Mucosa of descending colon (tissue), 3 donors: ENCODE data around the gene BMP2K. TPM values are rescaled to one million over a fixed set of nuclear protein-coding genes. Genes with fewer than 3 reads are reported as not detected.

Experiments
- ATAC-seq: fragments of 200-7000 bp; cut with Tn5 transposase; one replicate; pipeline ENCODE4 v1.9.1; 2020; ENCODE audit warnings: mild to moderate bottlenecking, moderate library complexity
- DNase-seq, 3 donors: peaks; one replicate each; pipeline ENCODE4 v3.0.0-alpha.2; 2020
- H3K36me3 ChIP-seq: fragments of 200-600 bp; one replicate; pipeline ENCODE4 v1.8.0; 2021; ENCODE audit warnings: low read depth, mild to moderate bottlenecking
- H3K4me1 ChIP-seq: fragments of 200-600 bp; one replicate; pipeline ENCODE4 v1.8.0; 2021; ENCODE audit warnings: low read depth, mild to moderate bottlenecking
- H3K4me3 ChIP-seq: fragments of 200-600 bp; one replicate; pipeline ENCODE4 v1.8.0; 2021; ENCODE audit warnings: mild to moderate bottlenecking
- H3K9me3 ChIP-seq: fragments of 200-600 bp; one replicate; pipeline ENCODE4 v1.8.0; 2021; ENCODE audit warnings: mild to moderate bottlenecking
- intact Hi-C, 2 donors: fragments of 100-400 bp; cut with DNase I in 1 of 2; cut with micrococcal nuclease in 1 of 2; formaldehyde crosslinking; loops; one replicate each; pipeline versions ENCODE4 v1.11.0 to v1.11.1; 2022; cut with DNase I, micrococcal nuclease
- total RNA-seq, 3 donors: library from RNA; stranded (reverse); fragmentation: NEBNext Ultra II Directional in 2 of 3; extraction: Animal tissue kit (Norgen Biotek cat#: 25700) in 2 of 3; gene quantifications; one replicate each; pipeline versions ENCODE4 v1.2.1 to v1.2.4, GENCODE V29; 2021 to 2023
- TF ChIP-seq, protein P1 (sequence below): fragments of 200-600 bp; IDR thresholded peaks from one replicate; pipeline ENCODE4 v1.8.0; 2022; ENCODE audit warnings: antibody characterized with exemption, mild to moderate bottlenecking
- donor health status: DM: no; HTN: no; CAD: no; lungs with moderate emphysema.
- donor health status: DM: no; HTN: no; CAD: no.
- donor health status: DM: no; HTN: yes; CAD: no.

Gene BMP2K
- total RNA-seq, 3 donors from 2014 or later = 42.5 to 77.1 (median 67.5) TPM

DNA sequence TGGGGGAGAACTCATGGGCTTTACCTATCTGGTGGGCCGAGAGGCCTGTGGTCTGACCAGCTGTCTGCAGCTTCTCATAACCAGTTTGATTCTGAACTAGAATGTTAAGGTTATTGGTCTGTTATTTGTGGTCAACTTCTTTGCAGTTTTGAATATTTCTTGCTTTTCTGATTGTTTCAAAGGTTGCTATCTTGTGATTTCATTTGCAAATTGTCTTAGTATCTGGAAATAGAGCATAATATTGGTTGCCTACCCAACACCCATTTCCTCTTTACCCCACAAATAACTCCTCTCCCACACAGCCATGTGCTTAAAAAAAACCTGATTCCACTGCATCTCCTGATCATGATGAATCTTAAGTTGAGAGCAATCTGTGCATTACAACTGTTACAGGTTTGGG lies 39.1 kb upstream of the BMP2K start:
- TF ChIP-seq, protein P1, sequence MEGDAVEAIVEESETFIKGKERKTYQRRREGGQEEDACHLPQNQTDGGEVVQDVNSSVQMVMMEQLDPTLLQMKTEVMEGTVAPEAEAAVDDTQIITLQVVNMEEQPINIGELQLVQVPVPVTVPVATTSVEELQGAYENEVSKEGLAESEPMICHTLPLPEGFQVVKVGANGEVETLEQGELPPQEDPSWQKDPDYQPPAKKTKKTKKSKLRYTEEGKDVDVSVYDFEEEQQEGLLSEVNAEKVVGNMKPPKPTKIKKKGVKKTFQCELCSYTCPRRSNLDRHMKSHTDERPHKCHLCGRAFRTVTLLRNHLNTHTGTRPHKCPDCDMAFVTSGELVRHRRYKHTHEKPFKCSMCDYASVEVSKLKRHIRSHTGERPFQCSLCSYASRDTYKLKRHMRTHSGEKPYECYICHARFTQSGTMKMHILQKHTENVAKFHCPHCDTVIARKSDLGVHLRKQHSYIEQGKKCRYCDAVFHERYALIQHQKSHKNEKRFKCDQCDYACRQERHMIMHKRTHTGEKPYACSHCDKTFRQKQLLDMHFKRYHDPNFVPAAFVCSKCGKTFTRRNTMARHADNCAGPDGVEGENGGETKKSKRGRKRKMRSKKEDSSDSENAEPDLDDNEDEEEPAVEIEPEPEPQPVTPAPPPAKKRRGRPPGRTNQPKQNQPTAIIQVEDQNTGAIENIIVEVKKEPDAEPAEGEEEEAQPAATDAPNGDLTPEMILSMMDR = no peak
- ATAC-seq = no peak

DNA sequence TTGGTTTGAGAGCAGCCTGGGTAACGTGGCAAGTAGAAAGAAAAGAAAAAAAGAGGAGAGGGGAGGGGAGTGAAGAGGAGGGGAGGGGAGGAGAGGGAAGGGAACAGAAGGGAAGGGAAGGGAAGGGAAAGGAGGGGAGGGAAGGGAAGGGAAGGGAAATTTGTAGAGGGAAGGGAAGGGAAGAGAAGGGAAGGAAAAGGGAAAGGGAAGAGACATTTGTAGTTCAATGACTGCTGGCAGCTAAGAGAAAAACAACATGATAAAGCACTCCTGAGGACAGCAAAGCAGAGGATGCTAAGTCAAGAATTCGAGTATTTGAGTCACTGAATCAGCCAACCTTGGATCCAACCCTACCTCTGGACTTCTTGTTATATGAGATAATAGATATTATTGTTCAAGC lies 38.2 kb upstream of the BMP2K start:
- H3K4me3 ChIP-seq = no peak overlapping the region
- H3K36me3 ChIP-seq = no peaks in the 10 kb centered on the region
- TF ChIP-seq, protein P1 = no peak
- no peaks in the 10 kb centered on the region for H3K4me1 ChIP-seq
- ATAC-seq = no peak
- H3K9me3 ChIP-seq = no peaks in the 10 kb centered on the region
- DNase-seq = no peak
- intact Hi-C loops = no loop called here

More for the DNA sequence above, 39.1 kb upstream of the BMP2K start:
- no peak overlapping the region for H3K4me3 ChIP-seq
- no peaks in the 10 kb centered on the region for H3K4me1 ChIP-seq
- H3K9me3 ChIP-seq = no peaks in the 10 kb centered on the region
- intact Hi-C loops = no loop called here
- no peaks in the 10 kb centered on the region for H3K36me3 ChIP-seq
- DNase-seq = no peak

DNA sequence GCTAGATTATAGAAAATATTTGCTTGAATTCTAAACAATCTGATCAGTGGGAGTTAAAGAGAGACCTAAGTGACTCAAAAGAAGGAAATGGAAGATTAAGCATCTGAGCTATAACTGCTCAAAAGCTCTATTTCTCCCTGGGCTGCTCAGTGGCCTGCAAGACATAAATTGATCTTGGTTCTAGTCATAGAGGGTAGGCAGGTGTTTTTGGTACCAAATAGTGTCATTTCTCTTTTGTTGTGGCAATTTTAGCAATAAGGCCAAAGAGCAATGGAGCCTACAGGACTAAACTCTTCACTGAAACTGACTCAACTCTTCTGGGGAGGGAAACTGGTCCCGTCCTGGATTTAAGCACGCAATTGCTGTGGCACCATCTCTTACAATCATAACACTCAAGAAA lies 33.9 kb upstream of the BMP2K start:
- intact Hi-C loops = no loop called here
- TF ChIP-seq, protein P1 = no peak
- no peaks in the 10 kb centered on the region for H3K9me3 ChIP-seq
- ATAC-seq = no peak
- H3K4me1 ChIP-seq = no peaks in the 10 kb centered on the region
- no peak for DNase-seq
- H3K4me3 ChIP-seq = no peak overlapping the region
- H3K36me3 ChIP-seq = no peaks in the 10 kb centered on the region

DNA sequence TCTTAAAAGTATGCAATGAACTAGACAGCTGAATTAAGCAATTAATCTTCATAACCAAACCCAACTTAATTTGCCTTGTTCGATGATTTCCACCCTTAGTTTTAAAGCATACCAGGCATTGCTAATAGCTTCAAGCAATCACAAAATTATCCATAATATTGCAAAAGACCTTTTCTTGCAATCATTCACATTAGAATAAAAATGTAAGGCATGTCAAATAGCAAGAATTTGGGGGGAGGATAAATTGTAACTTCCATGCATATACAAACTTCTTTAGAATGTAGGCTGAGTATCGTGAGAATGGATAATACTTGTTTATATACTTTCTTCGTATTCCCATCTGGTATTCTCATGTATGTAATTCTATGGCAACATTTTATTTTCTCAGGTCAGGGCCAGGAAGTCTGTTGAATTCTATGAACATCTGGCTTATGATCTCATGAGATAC lies 28.7 kb upstream of the BMP2K start:
- Histone ChIP-seq H3K4me3 (no peak overlapping the region), H3K4me1 (no peaks in the 10 kb centered on the region), H3K36me3 (no peaks in the 10 kb centered on the region), H3K9me3 (no peaks in the 10 kb centered on the region)
- ATAC-seq (no peak), DNase-seq (no peak)
- TF ChIP-seq, protein P1 = no peak
- intact Hi-C loops = no loop called here

DNA sequence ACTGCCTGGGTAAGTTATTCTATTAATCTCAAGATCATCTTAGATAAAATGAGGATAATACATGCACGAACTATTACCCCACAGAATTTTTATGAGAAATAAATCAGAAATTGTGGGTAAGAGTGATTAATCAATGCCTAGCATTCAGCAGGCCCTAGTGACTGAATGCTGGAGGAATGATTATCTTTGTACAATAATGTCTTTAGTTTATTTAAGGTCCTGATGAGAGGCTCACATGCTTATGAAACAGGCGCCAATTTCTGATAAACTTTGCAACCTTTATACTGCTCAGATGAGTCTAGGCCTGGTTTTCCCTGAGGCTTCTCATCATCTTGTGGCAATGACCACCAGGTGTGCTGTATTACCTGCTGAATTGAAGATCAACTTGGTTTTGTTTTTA lies 27.8 kb upstream of the BMP2K start:
- intact Hi-C loops = no loop called here
- no peaks in the 10 kb centered on the region for H3K9me3 ChIP-seq
- TF ChIP-seq, protein P1 = no peak
- ATAC-seq (no peak), DNase-seq (no peak)
- H3K36me3 ChIP-seq = no peaks in the 10 kb centered on the region
- H3K4me3 ChIP-seq = no peak overlapping the region
- no peaks in the 10 kb centered on the region for H3K4me1 ChIP-seq
